Measurements from ENCODE around the gene CUL1. TPM values are rescaled to one million over a fixed set of nuclear protein-coding genes. Genes with fewer than 3 reads are reported as not detected.
A peak's percentile ranks its signal among the peaks of the same experiment; 100 is the strongest.

Gene CUL1
- total RNA-seq, 1 donor from 2014 or later: 40.5 TPM

GRCh38 chr7:148811892-148812291, 113.2 kb downstream of the CUL1 start:
- Histone ChIP-seq H3K36me3 (ENCODE audit: control insufficient read depth, insufficient read depth, low read length) (peaks cover 12% of the 10 kb centered on the region), H3K27me3 (ENCODE audit: control insufficient read depth, insufficient read depth, low read length) (no peaks in the 10 kb centered on the region), H3K4me3 (ENCODE audit: low read depth, low read length) (no peak overlapping the region)
- TF ChIP-seq CTCF (IDR thresholded peaks at IDR 0.05; ENCODE audit: insufficient read depth, low read length, severe bottlenecking): no peak
- FAIRE-seq (no peak), DNase-seq (ENCODE audit: low read depth) (no peak)

GRCh38 chr7:148813890-148814289, 115.2 kb downstream of the CUL1 start:
- Histone ChIP-seq H3K27me3 (ENCODE audit: control insufficient read depth, insufficient read depth, low read length) (no peaks in the 10 kb centered on the region), H3K4me3 (ENCODE audit: low read depth, low read length) (no peak overlapping the region), H3K36me3 (ENCODE audit: control insufficient read depth, insufficient read depth, low read length) (peaks cover 7% of the 10 kb centered on the region)
- DNase-seq (ENCODE audit: low read depth) (no peak), FAIRE-seq (no peak)
- no peak for TF ChIP-seq CTCF (IDR thresholded peaks at IDR 0.05; ENCODE audit: insufficient read depth, low read length, severe bottlenecking)

GRCh38 chr7:148814922-148815559, 116.3 kb downstream of the CUL1 start:
- peaks cover 9% of the 10 kb centered on the region for H3K36me3 ChIP-seq (ENCODE audit: control insufficient read depth, insufficient read depth, low read length)
- no peak for FAIRE-seq
- TF ChIP-seq CTCF (IDR thresholded peaks at IDR 0.05; ENCODE audit: insufficient read depth, low read length, severe bottlenecking): no peak
- H3K4me3 ChIP-seq (ENCODE audit: low read depth, low read length): no peak overlapping the region
- no peak for DNase-seq (ENCODE audit: low read depth)
- H3K27me3 ChIP-seq (ENCODE audit: control insufficient read depth, insufficient read depth, low read length): no peaks in the 10 kb centered on the region

GRCh38 chr7:148815612-148816011, 116.9 kb downstream of the CUL1 start:
- H3K36me3 ChIP-seq (ENCODE audit: control insufficient read depth, insufficient read depth, low read length): peaks cover 9% of the 10 kb centered on the region
- no peak overlapping the region for H3K4me3 ChIP-seq (ENCODE audit: low read depth, low read length)
- DNase-seq (ENCODE audit: low read depth): peak; percentile 10
- no peaks in the 10 kb centered on the region for H3K27me3 ChIP-seq (ENCODE audit: control insufficient read depth, insufficient read depth, low read length)
- no peak for TF ChIP-seq CTCF (IDR thresholded peaks at IDR 0.05; ENCODE audit: insufficient read depth, low read length, severe bottlenecking)
- no peak for FAIRE-seq

GRCh38 chr7:148819697-148820360, 121.1 kb downstream of the CUL1 start:
- FAIRE-seq (no peak), DNase-seq (ENCODE audit: low read depth) (peak; percentile 32)
- Histone ChIP-seq H3K36me3 (ENCODE audit: control insufficient read depth, insufficient read depth, low read length) (peaks cover 4% of the 10 kb centered on the region), H3K27me3 (ENCODE audit: control insufficient read depth, insufficient read depth, low read length) (no peaks in the 10 kb centered on the region), H3K4me3 (ENCODE audit: low read depth, low read length) (no peak overlapping the region)
- no peak for TF ChIP-seq CTCF (IDR thresholded peaks at IDR 0.05; ENCODE audit: insufficient read depth, low read length, severe bottlenecking)

Measured in bronchial epithelial cell (primary cell).